ENCODE data around the gene MSANTD7.

DNA sequence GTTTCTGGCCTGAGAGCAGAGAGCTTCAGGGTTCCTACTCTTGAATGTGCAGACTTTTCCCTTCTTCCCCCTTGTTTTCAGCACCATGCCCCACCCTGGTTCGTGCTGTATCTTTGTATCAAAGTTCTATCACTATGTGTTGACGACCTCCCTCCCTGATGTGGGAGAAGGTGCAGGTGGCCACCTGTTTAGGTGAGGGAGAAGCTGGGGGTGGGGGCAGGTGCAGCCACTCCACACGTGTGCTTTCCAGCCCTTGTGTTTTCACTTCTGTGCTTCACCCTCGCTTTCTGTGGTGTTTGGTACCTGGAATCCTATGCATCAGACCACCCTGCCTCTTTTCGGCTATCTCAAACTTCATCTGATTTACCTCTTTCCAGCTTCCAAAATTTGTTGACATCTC is 20.9 kb downstream of the MSANTD7 start:
- TF ChIP-seq, protein P1, sequence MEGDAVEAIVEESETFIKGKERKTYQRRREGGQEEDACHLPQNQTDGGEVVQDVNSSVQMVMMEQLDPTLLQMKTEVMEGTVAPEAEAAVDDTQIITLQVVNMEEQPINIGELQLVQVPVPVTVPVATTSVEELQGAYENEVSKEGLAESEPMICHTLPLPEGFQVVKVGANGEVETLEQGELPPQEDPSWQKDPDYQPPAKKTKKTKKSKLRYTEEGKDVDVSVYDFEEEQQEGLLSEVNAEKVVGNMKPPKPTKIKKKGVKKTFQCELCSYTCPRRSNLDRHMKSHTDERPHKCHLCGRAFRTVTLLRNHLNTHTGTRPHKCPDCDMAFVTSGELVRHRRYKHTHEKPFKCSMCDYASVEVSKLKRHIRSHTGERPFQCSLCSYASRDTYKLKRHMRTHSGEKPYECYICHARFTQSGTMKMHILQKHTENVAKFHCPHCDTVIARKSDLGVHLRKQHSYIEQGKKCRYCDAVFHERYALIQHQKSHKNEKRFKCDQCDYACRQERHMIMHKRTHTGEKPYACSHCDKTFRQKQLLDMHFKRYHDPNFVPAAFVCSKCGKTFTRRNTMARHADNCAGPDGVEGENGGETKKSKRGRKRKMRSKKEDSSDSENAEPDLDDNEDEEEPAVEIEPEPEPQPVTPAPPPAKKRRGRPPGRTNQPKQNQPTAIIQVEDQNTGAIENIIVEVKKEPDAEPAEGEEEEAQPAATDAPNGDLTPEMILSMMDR (IDR thresholded peaks at IDR 0.05; ENCODE audit: low read depth, low read length), result no peak
- no peak for TF ChIP-seq EZH2phosphoT487 (IDR thresholded peaks at IDR 0.05; ENCODE audit: low read depth)

Data from OCI-LY3 (cell line).